Mammary epithelial cell (primary cell): ENCODE results near the gene FBXL22.

Source experiments
- CTCF ChIP-seq, 2 donors: IDR thresholded peaks in 1 of 2; conservative IDR thresholded peaks in 1 of 2; 2 replicates each; pipeline ENCODE4 v1.5.1; 2011 to 2012; ENCODE audit warnings: inconsistent platforms in 2 of 2, low read length in 2 of 2, mild to moderate bottlenecking in 2 of 2, control low read depth in 1 of 2, low read depth in 1 of 2; ENCODE audit not compliant: insufficient read depth in 1 of 2; ENCODE audit errors: extremely low read depth in 1 of 2
- EZH2 ChIP-seq: IDR thresholded peaks from 2 replicates; pipeline ENCODE4 v1.6.1; 2012; ENCODE audit warnings: low read length, inconsistent platforms, borderline replicate concordance

- TF ChIP-seq CTCF (conservative IDR thresholded peaks at IDR 0.05 in 1 of 2, IDR thresholded peaks at IDR 0.05 in 1 of 2; ENCODE audit: extremely low read depth in 1 of 2, insufficient read depth in 1 of 2, low read depth in 1 of 2, low read length in 2 of 2) (no peak), EZH2 (no peak)
Measured at GRCh38 chr15:63595688-63596087, 1.5 kb upstream of the FBXL22 start.
